Measurements from ENCODE around the gene ARAP1.

DNA sequence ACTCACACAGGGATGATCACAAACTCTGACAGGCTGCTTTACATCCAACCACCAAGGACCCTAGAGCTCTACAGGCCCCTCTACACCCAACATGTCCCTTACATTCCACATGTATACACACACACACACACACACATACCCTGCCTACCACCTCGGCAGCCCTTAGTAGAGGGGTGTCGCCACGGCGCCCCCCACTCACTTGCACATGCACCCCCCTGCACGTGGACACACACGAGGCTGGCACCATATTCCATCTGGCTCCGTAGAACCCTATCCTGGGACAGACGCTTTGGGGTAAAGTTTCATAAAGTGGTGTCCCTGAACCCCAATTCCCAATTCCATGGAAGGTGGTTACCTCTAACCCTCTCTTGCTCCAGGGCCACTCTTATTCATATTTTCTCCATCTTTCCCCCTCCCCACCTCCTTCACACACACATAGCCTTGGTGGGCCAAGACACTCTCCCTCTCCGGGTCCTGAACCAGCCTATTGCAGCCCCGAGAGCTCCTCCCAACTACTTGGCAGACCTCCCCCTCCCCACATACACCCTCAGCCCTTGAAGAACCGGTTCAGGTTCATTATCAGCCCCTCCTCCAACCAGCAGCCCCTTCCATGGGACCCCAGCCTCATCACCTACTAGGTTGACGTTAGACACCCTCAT, 78.8 kb downstream of the ARAP1 start:
- TF ChIP-seq, protein P1, sequence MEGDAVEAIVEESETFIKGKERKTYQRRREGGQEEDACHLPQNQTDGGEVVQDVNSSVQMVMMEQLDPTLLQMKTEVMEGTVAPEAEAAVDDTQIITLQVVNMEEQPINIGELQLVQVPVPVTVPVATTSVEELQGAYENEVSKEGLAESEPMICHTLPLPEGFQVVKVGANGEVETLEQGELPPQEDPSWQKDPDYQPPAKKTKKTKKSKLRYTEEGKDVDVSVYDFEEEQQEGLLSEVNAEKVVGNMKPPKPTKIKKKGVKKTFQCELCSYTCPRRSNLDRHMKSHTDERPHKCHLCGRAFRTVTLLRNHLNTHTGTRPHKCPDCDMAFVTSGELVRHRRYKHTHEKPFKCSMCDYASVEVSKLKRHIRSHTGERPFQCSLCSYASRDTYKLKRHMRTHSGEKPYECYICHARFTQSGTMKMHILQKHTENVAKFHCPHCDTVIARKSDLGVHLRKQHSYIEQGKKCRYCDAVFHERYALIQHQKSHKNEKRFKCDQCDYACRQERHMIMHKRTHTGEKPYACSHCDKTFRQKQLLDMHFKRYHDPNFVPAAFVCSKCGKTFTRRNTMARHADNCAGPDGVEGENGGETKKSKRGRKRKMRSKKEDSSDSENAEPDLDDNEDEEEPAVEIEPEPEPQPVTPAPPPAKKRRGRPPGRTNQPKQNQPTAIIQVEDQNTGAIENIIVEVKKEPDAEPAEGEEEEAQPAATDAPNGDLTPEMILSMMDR (IDR thresholded peaks at IDR 0.05; ENCODE audit: insufficient read depth, low read length) = no peak
- no peak for TF ChIP-seq POLR2AphosphoS5 (IDR thresholded peaks at IDR 0.05; ENCODE audit: low read depth)
- TF ChIP-seq GABPA (IDR thresholded peaks at IDR 0.05; ENCODE audit: low read depth) = no peak
- peak; percentile 85 for TF ChIP-seq REST (IDR thresholded peaks at IDR 0.05; ENCODE audit: insufficient replicate concordance, low read depth)
- TF ChIP-seq SPI1 (IDR thresholded peaks at IDR 0.05; ENCODE audit: borderline replicate concordance, low read depth) = no peak
